K562 (cell line): ENCODE data around the gene MAST4. TPM values are rescaled to one million over a fixed set of nuclear protein-coding genes. Genes with fewer than 3 reads are reported as not detected.

Experiments used
- ATAC-seq: fragments of 200-7000 bp; cut with Tn5 transposase; 3 replicates; pipeline ENCODE4 v1.9.1; 2020; ENCODE audit warnings: moderate library complexity
- BruUV-seq: library from RNA; stranded (reverse); fragments of 400-500 nt; replicated peaks from 2 replicates; lab custom pipeline; 2021; lab: Mats Ljungman, UMichigan
- CTCF ChIA-PET: fragments of 300-600 bp; formaldehyde crosslinking; extraction: SDS; loops from one replicate; lab custom pipeline; 2021; ENCODE audit warnings: low intra/inter-chr PET ratio; lab: Yijun Ruan, JAX
- POLR2A ChIA-PET: fragments of 300-600, 350-650 bp; sonication (Branson Sonifier 250); formaldehyde crosslinking; extraction: SDS; loops from one replicate; lab custom pipeline; 2021; ENCODE audit warnings: antibody characterized with exemption, inconsistent platforms; lab: Yijun Ruan, JAX
- DNase-seq, 4 experiments: peaks; one replicate each; pipeline versions ENCODE4 v3.0.0 to v3.0.0-alpha.2; 2011 to 2018; ENCODE audit warnings: low spot score in 3 of 4, mixed read lengths in 3 of 4; ENCODE audit errors: extremely low read depth in 1 of 4
- FAIRE-seq: peaks from 2 replicates; lab custom pipeline; 2011; peaks lifted over from hg19 to GRCh38; lab: Jason Lieb, UNC
- H2AFZ ChIP-seq: 2 replicates; pipeline ENCODE4 v1.6.0; 2011; ENCODE audit warnings: low read depth, low read length, control low read depth, inconsistent platforms
- H3K27ac ChIP-seq: fragments of 200-600 bp; 3 replicates; pipeline ENCODE4 v1.8.0; 2011; ENCODE audit warnings: low read depth, mild to moderate bottlenecking, control low read depth, inconsistent platforms, low read length, moderate library complexity, mixed read lengths; ENCODE audit errors: extremely low read depth
- H3K27me3 ChIP-seq, 2 experiments: fragments of 300-600 bp in 1 of 2; 2 replicates in 1 of 2; 3 replicates in 1 of 2; pipeline versions ENCODE4 v1.6.0 to v1.8.0; 2011; ENCODE audit warnings: inconsistent platforms in 2 of 2, low read length in 2 of 2, mild to moderate bottlenecking in 1 of 2, mixed read lengths in 1 of 2, moderate library complexity in 1 of 2; ENCODE audit not compliant: control insufficient read depth in 2 of 2, insufficient read depth in 2 of 2
- H3K36me3 ChIP-seq: fragments of 300-600 bp; 3 replicates; pipeline ENCODE4 v1.8.0; 2011; ENCODE audit warnings: mild to moderate bottlenecking, low read length, inconsistent platforms; ENCODE audit not compliant: control insufficient read depth, insufficient read depth
- H3K4me1 ChIP-seq, 2 experiments: fragments of 200-600 bp in 1 of 2; replicated peaks in 1 of 2; 2 replicates in 1 of 2; 3 replicates in 1 of 2; pipeline versions ENCODE4 v1.5.1 to v1.8.0; 2011; ENCODE audit warnings: inconsistent platforms in 2 of 2, low read length in 2 of 2, mild to moderate bottlenecking in 1 of 2, mixed read lengths in 1 of 2, moderate library complexity in 1 of 2; ENCODE audit not compliant: control insufficient read depth in 2 of 2, insufficient read depth in 2 of 2
- H3K4me2 ChIP-seq: 2 replicates; pipeline ENCODE4 v1.6.1; 2011; ENCODE audit warnings: low read length, control low read depth, inconsistent platforms, mixed read lengths; ENCODE audit not compliant: insufficient read depth
- H3K4me3 ChIP-seq: fragments of 200-600 bp; sonication (generic), shearing (Covaris generic); 2 replicates; pipeline ENCODE4 v1.5.1; 2016; ENCODE audit warnings: control low read depth, inconsistent platforms
- H3K79me2 ChIP-seq: fragments of 200-600 bp; 3 replicates; pipeline ENCODE4 v1.8.0; 2011; ENCODE audit warnings: low read length, inconsistent platforms; ENCODE audit not compliant: control insufficient read depth, insufficient read depth
- H3K9ac ChIP-seq, 2 experiments: 2 replicates each; pipeline versions ENCODE4 v1.6.0 to v1.6.1; 2011; ENCODE audit warnings: low read depth in 2 of 2, low read length in 2 of 2, control low read depth in 1 of 2, inconsistent platforms in 1 of 2, mild to moderate bottlenecking in 1 of 2, mixed read lengths in 1 of 2; ENCODE audit not compliant: insufficient read depth in 1 of 2
- H3K9me1 ChIP-seq: one replicate; pipeline ENCODE4 v1.6.0; 2011; ENCODE audit warnings: inconsistent platforms, mild to moderate bottlenecking, low read length, moderate library complexity; ENCODE audit not compliant: control insufficient read depth, insufficient read depth
- H3K9me3 ChIP-seq: replicated peaks from 2 replicates; pipeline ENCODE4 v1.5.1; 2011; ENCODE audit warnings: low read depth, low read length, inconsistent platforms; ENCODE audit not compliant: control insufficient read depth, insufficient read depth
- H4K20me1 ChIP-seq: replicated peaks from 2 replicates; pipeline ENCODE4 v1.6.1; 2011; ENCODE audit warnings: low read length, inconsistent platforms, mixed read lengths; ENCODE audit not compliant: control insufficient read depth, insufficient read depth
- C11orf30 ChIP-seq: fragments of 450-650 bp; IDR thresholded peaks from 2 replicates; pipeline ENCODE4 v1.6.1; 2016; ENCODE audit warnings: low read depth, mild to moderate bottlenecking
- EGR1 ChIP-seq: fragments of 450-650 bp; conservative IDR thresholded peaks from 2 replicates; pipeline ENCODE4 v1.6.1; 2017; ENCODE audit warnings: mild to moderate bottlenecking
- EHMT2 ChIP-seq: fragments of 450-650 bp; IDR thresholded peaks from 2 replicates; pipeline ENCODE4 v1.6.1; 2018; ENCODE audit warnings: antibody characterized with exemption
- EP400 ChIP-seq: fragments of 450-650 bp; IDR thresholded peaks from 2 replicates; pipeline ENCODE4 v1.6.1; 2017; ENCODE audit warnings: antibody characterized with exemption, mild to moderate bottlenecking, moderate library complexity
- KLF10 ChIP-seq: fragments of 250-450 bp; sonication (Bioruptor Pico); IDR thresholded peaks from 2 replicates; pipeline ENCODE4 v1.6.1; 2021; ENCODE audit warnings: matching md5 sums
- PTBP1 ChIP-seq: fragments of 200-400 bp; formaldehyde crosslinking; IDR thresholded peaks from 2 replicates; pipeline ENCODE4 v1.6.1; 2017; ENCODE audit warnings: low read depth, low read length
- RB1 ChIP-seq: fragments of 450-650 bp; IDR thresholded peaks from 2 replicates; pipeline ENCODE4 v1.6.1; 2017; ENCODE audit warnings: low read depth, mild to moderate bottlenecking
- ZC3H11A ChIP-seq: IDR thresholded peaks from 2 replicates; pipeline ENCODE4 v1.6.1; 2012; ENCODE audit warnings: low read depth, low read length, improper control_type of control experiment
- ZNF263 ChIP-seq: sonication (generic); formaldehyde crosslinking; IDR thresholded peaks from 2 replicates; pipeline ENCODE4 v1.8.0; 2022; ENCODE audit warnings: mild to moderate bottlenecking, missing genetic modification reagents, borderline replicate concordance
- ZNF696 ChIP-seq: fragments of 250-450 bp; sonication (Bioruptor Pico); conservative IDR thresholded peaks from 2 replicates; pipeline ENCODE4 v1.4.0; 2020; ENCODE audit warnings: mild to moderate bottlenecking, moderate library complexity
- ZNF778 ChIP-seq: fragments of 450-650 bp; formaldehyde crosslinking; IDR thresholded peaks from 2 replicates; pipeline ENCODE4 v1.4.0; 2020; ENCODE audit warnings: mild to moderate bottlenecking, moderate library complexity
- WGBS: fragments of 100-300 bp; shearing (Covaris generic); methylation state at CpG from one replicate; pipeline ENCODE4 v1.1.6; 2016; ENCODE audit warnings: low coverage, mixed read lengths; ENCODE audit not compliant: insufficient coverage; ENCODE audit errors: missing lambda C conversion rate; 5-methylcytosine and 5-hydroxymethylcytosine counted together
- in situ Hi-C: fragments of 300-500 bp; cut with MboI; formaldehyde crosslinking; loops from 4 replicates; pipeline ENCODE4 v1.15.0; 2018; ENCODE audit warnings: inconsistent platforms, mixed read lengths
- intact Hi-C: fragments of 100-400 bp; cut with micrococcal nuclease; formaldehyde crosslinking; loops from 2 replicates; pipeline ENCODE4 v1.14.2; 2022
- polyA plus RNA-seq, 8 experiments: library from polyadenylated mRNA; depleted of rRNA in 4 of 8; stranded (reverse) in 5 of 8; unstranded in 3 of 8; fragments of >200 nt; fragmentation: Nextera tagmentation in 2 of 8; fragmentation: Illumina TruSeq in 1 of 8; extraction: Ambion mirVana in 2 of 8; extraction: Trizol in 1 of 8; gene quantifications; 2 replicates each; pipeline versions ENCODE4 v1.2.1 to v1.2.3, GENCODE V29; 2011 to 2014; ENCODE audit warnings: inconsistent platforms in 1 of 8, missing spikeins in 1 of 8
- total RNA-seq, 7 experiments: library from RNA; depleted of rRNA in 6 of 7; stranded (reverse); fragments of >200 nt in 6 of 7; fragmentation: Illumina TruSeq in 2 of 7; extraction: Trizol in 2 of 7; gene quantifications; 2 replicates each; pipeline versions ENCODE4 v1.2.1 to v1.2.3, GENCODE V29; 2011 to 2021; ENCODE audit warnings: low replicate concordance in 1 of 7
- TF ChIP-seq, protein P1 (sequence below): sonication (generic); formaldehyde crosslinking; IDR thresholded peaks from 2 replicates; pipeline ENCODE4 v1.8.0; 2022; ENCODE audit warnings: mild to moderate bottlenecking, low read depth, missing genetic modification reagents
- TF ChIP-seq, protein P2 (sequence below): fragments of 200-800 bp; sonication (Bioruptor generic); IDR thresholded peaks from 2 replicates; pipeline ENCODE4 v1.6.1; 2016; ENCODE audit warnings: missing genetic modification characterization, missing compliant biosample characterization
- TF ChIP-seq, protein P3 (sequence below): sonication (generic); formaldehyde crosslinking; IDR thresholded peaks from 2 replicates; pipeline ENCODE4 v1.8.0; 2022; ENCODE audit warnings: missing genetic modification reagents, mild to moderate bottlenecking, moderate library complexity, borderline replicate concordance
- TF ChIP-seq, protein P4 (sequence below), 2 experiments: fragments of 450-650 bp in 1 of 2; sonication (generic) in 1 of 2; formaldehyde crosslinking; conservative IDR thresholded peaks; 2 replicates each; pipeline versions ENCODE4 v1.4.0 to v1.8.1; 2020 to 2022; ENCODE audit warnings: mild to moderate bottlenecking in 1 of 2, missing genetic modification reagents in 1 of 2

Gene MAST4
- total and polyA plus RNA-seq, 9 of the 15 experiments (the other 6 are each of a cell fraction or from before 2014, with no cell fraction given), result 0.88 to 10.1 (median 5.2) TPM

GRCh38 chr5:66821688-66822429 lies 225.7 kb downstream of the MAST4 start:
- POLR2A ChIA-PET, result interaction anchor here (0.7 kb wide), 1 partner anchor 27 kb away, joined by 3 read pairs; no protein-coding TSS in a partner anchor
- intact Hi-C loops, result no loop called here
- no peak for ATAC-seq
- TF ChIP-seq, protein P1, sequence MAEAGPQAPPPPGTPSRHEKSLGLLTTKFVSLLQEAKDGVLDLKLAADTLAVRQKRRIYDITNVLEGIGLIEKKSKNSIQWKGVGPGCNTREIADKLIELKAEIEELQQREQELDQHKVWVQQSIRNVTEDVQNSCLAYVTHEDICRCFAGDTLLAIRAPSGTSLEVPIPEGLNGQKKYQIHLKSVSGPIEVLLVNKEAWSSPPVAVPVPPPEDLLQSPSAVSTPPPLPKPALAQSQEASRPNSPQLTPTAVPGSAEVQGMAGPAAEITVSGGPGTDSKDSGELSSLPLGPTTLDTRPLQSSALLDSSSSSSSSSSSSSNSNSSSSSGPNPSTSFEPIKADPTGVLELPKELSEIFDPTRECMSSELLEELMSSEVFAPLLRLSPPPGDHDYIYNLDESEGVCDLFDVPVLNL (CRISPR knock-in tag), result no peak
- TF ChIP-seq ZNF778 (CRISPR knock-in tag), result no peak
- TF ChIP-seq EGR1, result no peak
- no peak for TF ChIP-seq ZC3H11A
- no peak for TF ChIP-seq ZNF696 (CRISPR knock-in tag)
- TF ChIP-seq KLF10 (CRISPR knock-in tag), result no peak
- TF ChIP-seq C11orf30, result no peak
- TF ChIP-seq, protein P2, sequence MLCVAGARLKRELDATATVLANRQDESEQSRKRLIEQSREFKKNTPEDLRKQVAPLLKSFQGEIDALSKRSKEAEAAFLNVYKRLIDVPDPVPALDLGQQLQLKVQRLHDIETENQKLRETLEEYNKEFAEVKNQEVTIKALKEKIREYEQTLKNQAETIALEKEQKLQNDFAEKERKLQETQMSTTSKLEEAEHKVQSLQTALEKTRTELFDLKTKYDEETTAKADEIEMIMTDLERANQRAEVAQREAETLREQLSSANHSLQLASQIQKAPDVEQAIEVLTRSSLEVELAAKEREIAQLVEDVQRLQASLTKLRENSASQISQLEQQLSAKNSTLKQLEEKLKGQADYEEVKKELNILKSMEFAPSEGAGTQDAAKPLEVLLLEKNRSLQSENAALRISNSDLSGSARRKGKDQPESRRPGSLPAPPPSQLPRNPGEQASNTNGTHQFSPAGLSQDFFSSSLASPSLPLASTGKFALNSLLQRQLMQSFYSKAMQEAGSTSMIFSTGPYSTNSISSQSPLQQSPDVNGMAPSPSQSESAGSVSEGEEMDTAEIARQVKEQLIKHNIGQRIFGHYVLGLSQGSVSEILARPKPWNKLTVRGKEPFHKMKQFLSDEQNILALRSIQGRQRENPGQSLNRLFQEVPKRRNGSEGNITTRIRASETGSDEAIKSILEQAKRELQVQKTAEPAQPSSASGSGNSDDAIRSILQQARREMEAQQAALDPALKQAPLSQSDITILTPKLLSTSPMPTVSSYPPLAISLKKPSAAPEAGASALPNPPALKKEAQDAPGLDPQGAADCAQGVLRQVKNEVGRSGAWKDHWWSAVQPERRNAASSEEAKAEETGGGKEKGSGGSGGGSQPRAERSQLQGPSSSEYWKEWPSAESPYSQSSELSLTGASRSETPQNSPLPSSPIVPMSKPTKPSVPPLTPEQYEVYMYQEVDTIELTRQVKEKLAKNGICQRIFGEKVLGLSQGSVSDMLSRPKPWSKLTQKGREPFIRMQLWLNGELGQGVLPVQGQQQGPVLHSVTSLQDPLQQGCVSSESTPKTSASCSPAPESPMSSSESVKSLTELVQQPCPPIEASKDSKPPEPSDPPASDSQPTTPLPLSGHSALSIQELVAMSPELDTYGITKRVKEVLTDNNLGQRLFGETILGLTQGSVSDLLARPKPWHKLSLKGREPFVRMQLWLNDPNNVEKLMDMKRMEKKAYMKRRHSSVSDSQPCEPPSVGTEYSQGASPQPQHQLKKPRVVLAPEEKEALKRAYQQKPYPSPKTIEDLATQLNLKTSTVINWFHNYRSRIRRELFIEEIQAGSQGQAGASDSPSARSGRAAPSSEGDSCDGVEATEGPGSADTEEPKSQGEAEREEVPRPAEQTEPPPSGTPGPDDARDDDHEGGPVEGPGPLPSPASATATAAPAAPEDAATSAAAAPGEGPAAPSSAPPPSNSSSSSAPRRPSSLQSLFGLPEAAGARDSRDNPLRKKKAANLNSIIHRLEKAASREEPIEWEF (CRISPR knock-in tag), result no peak
- TF ChIP-seq PTBP1, result no peak
- TF ChIP-seq, protein P3, sequence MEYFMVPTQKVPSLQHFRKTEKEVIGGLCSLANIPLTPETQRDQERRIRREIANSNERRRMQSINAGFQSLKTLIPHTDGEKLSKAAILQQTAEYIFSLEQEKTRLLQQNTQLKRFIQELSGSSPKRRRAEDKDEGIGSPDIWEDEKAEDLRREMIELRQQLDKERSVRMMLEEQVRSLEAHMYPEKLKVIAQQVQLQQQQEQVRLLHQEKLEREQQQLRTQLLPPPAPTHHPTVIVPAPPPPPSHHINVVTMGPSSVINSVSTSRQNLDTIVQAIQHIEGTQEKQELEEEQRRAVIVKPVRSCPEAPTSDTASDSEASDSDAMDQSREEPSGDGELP, result no peak
- TF ChIP-seq ZNF263, result no peak
- TF ChIP-seq, protein P4, sequence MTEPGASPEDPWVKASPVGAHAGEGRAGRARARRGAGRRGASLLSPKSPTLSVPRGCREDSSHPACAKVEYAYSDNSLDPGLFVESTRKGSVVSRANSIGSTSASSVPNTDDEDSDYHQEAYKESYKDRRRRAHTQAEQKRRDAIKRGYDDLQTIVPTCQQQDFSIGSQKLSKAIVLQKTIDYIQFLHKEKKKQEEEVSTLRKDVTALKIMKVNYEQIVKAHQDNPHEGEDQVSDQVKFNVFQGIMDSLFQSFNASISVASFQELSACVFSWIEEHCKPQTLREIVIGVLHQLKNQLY (CRISPR knock-in tag; conservative IDR thresholded peaks at IDR 0.05), result no peak
- no peak for TF ChIP-seq RB1
- TF ChIP-seq EHMT2, result no peak
- no peak for TF ChIP-seq EP400

More at GRCh38 chr5:66821688-66822429, 225.7 kb downstream of the MAST4 start:
- H3K27ac ChIP-seq, result no peak overlapping the region
- no peaks in the 10 kb centered on the region for H3K79me2 ChIP-seq
- no peaks in the 10 kb centered on the region for H3K9me3 ChIP-seq
- H3K36me3 ChIP-seq, result no peaks in the 10 kb centered on the region
- no peak for DNase-seq
- H3K9me1 ChIP-seq, result no peaks in the 10 kb centered on the region
- H3K4me2 ChIP-seq, result no peak overlapping the region
- in situ Hi-C loops, result loop anchor here (10.0 kb wide), 1 partner anchor 393 kb away; no protein-coding TSS in a partner anchor
- no peak overlapping the region for H3K4me3 ChIP-seq
- no peak for FAIRE-seq
- no peak overlapping the region for H3K9ac ChIP-seq
- peaks cover 0 to 10% of the 10 kb centered on the region in 2 experiments; a peak in 3 of 5 replicates for H3K27me3 ChIP-seq
- H3K4me1 ChIP-seq, result no peaks in the 10 kb centered on the region
- WGBS, result 2% methylated on average over 4 of the region's 4 CpGs
- no peak overlapping the region for H2AFZ ChIP-seq
- no peaks in the 10 kb centered on the region for H4K20me1 ChIP-seq
- BruUV-seq, result no TSS peak
- CTCF ChIA-PET, result no interaction called here
